SK-N-SH (cell line): ENCODE measurements around the gene MFSD12. TPM values are rescaled to one million over a fixed set of nuclear protein-coding genes. Genes with fewer than 3 reads are reported as not detected.

ENCODE experiments used
- CTCF ChIA-PET: fragments of 300-600, 350-600 bp; formaldehyde crosslinking; extraction: SDS; loops from one replicate; lab custom pipeline; 2021; lab: Yijun Ruan, JAX
- POLR2A ChIA-PET: fragments of 350-600 bp; sonication (Branson Sonifier 250); formaldehyde crosslinking; extraction: SDS; loops from one replicate; lab custom pipeline; 2020; ENCODE audit warnings: antibody characterized with exemption, inconsistent platforms; lab: Yijun Ruan, JAX
- DNase-seq: peaks from one replicate; pipeline ENCODE4 v3.0.0; 2012
- H2AFZ ChIP-seq: fragments of 200-600 bp; sonication (generic); 2 replicates; pipeline ENCODE4 v1.8.1; 2016; ENCODE audit warnings: antibody characterized with exemption, mild to moderate bottlenecking, low read depth
- H3F3A ChIP-seq: fragments of 200-600 bp; sonication (generic); replicated peaks from 2 replicates; pipeline ENCODE3; 2016; ENCODE audit warnings: antibody characterized with exemption, mild to moderate bottlenecking; ENCODE audit not compliant: insufficient read depth
- H3K27ac ChIP-seq, 2 experiments: fragments of 200-500 bp in 1 of 2; fragments of 200-600 bp in 1 of 2; sonication (Bioruptor generic) in 1 of 2; sonication (generic), shearing (Covaris generic) in 1 of 2; 2 replicates each; pipeline versions ENCODE4 v1.5.1 to v1.6.1; 2014 to 2016; ENCODE audit warnings: low read depth in 2 of 2, inconsistent platforms in 1 of 2, low read length in 1 of 2, mild to moderate bottlenecking in 1 of 2, mixed read lengths in 1 of 2
- H3K27me3 ChIP-seq: fragments of 200-600 bp; sonication (generic), shearing (Covaris generic); 2 replicates; pipeline ENCODE4 v1.6.1; 2016; ENCODE audit warnings: mixed run types; ENCODE audit not compliant: insufficient read depth
- H3K36me3 ChIP-seq, 2 experiments: fragments of 200-500 bp in 1 of 2; fragments of 200-600 bp in 1 of 2; sonication (Bioruptor generic) in 1 of 2; sonication (generic) in 1 of 2; replicated peaks in 1 of 2; 2 replicates each; pipeline versions ENCODE3 to v1.5.1; 2014 to 2016; ENCODE audit warnings: low read length in 1 of 2, mild to moderate bottlenecking in 1 of 2; ENCODE audit not compliant: insufficient read depth in 2 of 2, control insufficient read depth in 1 of 2
- H3K4me1 ChIP-seq, 2 experiments: fragments of 200-500 bp in 1 of 2; fragments of 200-600 bp in 1 of 2; sonication (Bioruptor generic) in 1 of 2; sonication (generic), shearing (Covaris generic) in 1 of 2; 2 replicates each; pipeline versions ENCODE4 v1.5.1 to v1.6.1; 2014 to 2016; ENCODE audit warnings: low read depth in 1 of 2, low read length in 1 of 2, mixed run types in 1 of 2; ENCODE audit not compliant: insufficient read depth in 2 of 2, control insufficient read depth in 1 of 2
- H3K4me2 ChIP-seq: fragments of 200-600 bp; sonication (generic), shearing (Covaris generic); 2 replicates; pipeline ENCODE4 v1.6.1; 2017; ENCODE audit warnings: mixed run types
- H3K4me3 ChIP-seq, 2 experiments: fragments of 200-500 bp in 1 of 2; fragments of 200-600 bp in 1 of 2; sonication (Bioruptor generic) in 1 of 2; sonication (generic), shearing (Covaris generic) in 1 of 2; 2 replicates each; pipeline versions ENCODE4 v1.5.1 to v1.8.1; 2014 to 2016; ENCODE audit warnings: low read depth in 2 of 2, inconsistent platforms in 1 of 2, low read length in 1 of 2, mild to moderate bottlenecking in 1 of 2, mixed read lengths in 1 of 2, moderate library complexity in 1 of 2
- H3K79me2 ChIP-seq: fragments of 200-600 bp; sonication (generic); 2 replicates; pipeline ENCODE4 v1.8.1; 2017; ENCODE audit warnings: mild to moderate bottlenecking; ENCODE audit not compliant: insufficient read depth
- H3K9ac ChIP-seq: fragments of 200-600 bp; sonication (generic); 2 replicates; pipeline ENCODE4 v1.6.1; 2017; ENCODE audit warnings: mixed run types
- H3K9me2 ChIP-seq: fragments of 200-600 bp; sonication (generic); 2 replicates; pipeline ENCODE4 v1.6.1; 2017; ENCODE audit warnings: mixed run types
- H3K9me3 ChIP-seq: fragments of 200-600 bp; sonication (generic); 2 replicates; pipeline ENCODE4 v1.6.1; 2017; ENCODE audit warnings: mixed run types, mild to moderate bottlenecking, moderate library complexity
- H4K20me1 ChIP-seq: fragments of 200-600 bp; sonication (generic); 2 replicates; pipeline ENCODE4 v1.6.1; 2017; ENCODE audit warnings: mild to moderate bottlenecking, mixed run types; ENCODE audit not compliant: insufficient read depth
- CHD2 ChIP-seq: fragments of 150-350 bp; IDR thresholded peaks from 2 replicates; pipeline ENCODE4 v1.6.1; 2018; ENCODE audit warnings: low read length; ENCODE audit not compliant: partially characterized antibody
- CTCF ChIP-seq: fragments of 200-600 bp; sonication (generic); IDR thresholded peaks from 2 replicates; pipeline ENCODE4 v1.6.1; 2017; ENCODE audit warnings: antibody characterized with exemption, mild to moderate bottlenecking, moderate library complexity
- EP300 ChIP-seq, 2 experiments: IDR thresholded peaks; 2 replicates each; pipeline versions ENCODE4 v1.4.0 to v1.6.1; 2012; ENCODE audit warnings: borderline replicate concordance in 1 of 2, low read depth in 1 of 2, low read length in 1 of 2
- FOSL2 ChIP-seq: IDR thresholded peaks from 2 replicates; pipeline ENCODE4 v1.4.0; 2012; ENCODE audit warnings: low read depth, mild to moderate bottlenecking, moderate library complexity, borderline replicate concordance
- FOXM1 ChIP-seq: IDR thresholded peaks from 2 replicates; pipeline ENCODE4 v1.4.0; 2012; ENCODE audit warnings: low read depth, mild to moderate bottlenecking
- GABPA ChIP-seq: IDR thresholded peaks from 2 replicates; pipeline ENCODE4 v1.4.0; 2012; ENCODE audit warnings: low read depth, mild to moderate bottlenecking
- JUND ChIP-seq: IDR thresholded peaks from 2 replicates; pipeline ENCODE4 v1.4.0; 2012
- MEF2A ChIP-seq: IDR thresholded peaks from 2 replicates; pipeline ENCODE4 v1.4.0; 2012; ENCODE audit warnings: low read depth, borderline replicate concordance
- MXI1 ChIP-seq: IDR thresholded peaks from 2 replicates; pipeline ENCODE4 v1.6.1; 2012; ENCODE audit warnings: mild to moderate bottlenecking, low read depth, low read length, improper control_type of control experiment
- POLR2AphosphoS5 ChIP-seq: IDR thresholded peaks from 2 replicates; pipeline ENCODE4 v1.6.1; 2012; ENCODE audit warnings: low read depth, low read length
- RAD21 ChIP-seq: IDR thresholded peaks from 2 replicates; pipeline ENCODE4 v1.6.1; 2012; ENCODE audit warnings: mild to moderate bottlenecking, low read length
- REST ChIP-seq: IDR thresholded peaks from 2 replicates; pipeline ENCODE4 v1.6.1; 2012; ENCODE audit warnings: mild to moderate bottlenecking, low read depth, low read length, moderate library complexity
- RXRA ChIP-seq: IDR thresholded peaks from 2 replicates; pipeline ENCODE4 v1.4.0; 2012; ENCODE audit warnings: low read depth, mild to moderate bottlenecking, borderline replicate concordance
- TEAD4 ChIP-seq: IDR thresholded peaks from 2 replicates; pipeline ENCODE4 v1.4.0; 2012; ENCODE audit warnings: mild to moderate bottlenecking, borderline replicate concordance; ENCODE audit not compliant: insufficient read depth
- WGBS: methylation state at CpG from one replicate; pipeline ENCODE4 v1.1.6; 2017; ENCODE audit warnings: low lambda C conversion rate; 5-methylcytosine and 5-hydroxymethylcytosine counted together
- polyA plus RNA-seq, 3 experiments: library from polyadenylated mRNA; depleted of rRNA; stranded (reverse); fragments of >200 nt; gene quantifications; 2 replicates each; pipeline ENCODE4 v1.2.3, GENCODE V29; 2012
- TF ChIP-seq, protein P1 (sequence below): IDR thresholded peaks from 2 replicates; pipeline ENCODE4; 2012
- TF ChIP-seq, protein P2 (sequence below): fragments of 150-350 bp; IDR thresholded peaks from 2 replicates; pipeline ENCODE4 v1.6.1; 2016; ENCODE audit warnings: mild to moderate bottlenecking, low read depth, low read length

Gene MFSD12
- polyA plus RNA-seq, 1 of the 3 experiments (the other 2 are of a cell fraction), result 53.3 TPM

GRCh38 chr19:3534375-3535234 lies 22.8 kb downstream of the MFSD12 start:
- CTCF ChIA-PET, result interaction anchor here (0.9 kb wide), 1 partner anchor 11 kb away, joined by 4 read pairs; no protein-coding TSS in a partner anchor
- peaks cover 0 to 49% of the 10 kb centered on the region in 2 experiments for H3K36me3 ChIP-seq
- H3K27me3 ChIP-seq, result no peaks in the 10 kb centered on the region
- no peaks in the 10 kb centered on the region for H3K9me3 ChIP-seq
- H3K79me2 ChIP-seq, result no peaks in the 10 kb centered on the region
- no peaks in the 10 kb centered on the region; a peak in 1 of 4 replicates for H3K4me1 ChIP-seq
- H3K27ac ChIP-seq, result no peak overlapping the region
- H3K9me2 ChIP-seq, result no peaks in the 10 kb centered on the region
- TF ChIP-seq JUND (no peak), EP300 (IDR thresholded peaks at IDR 0.05; ENCODE audit: borderline replicate concordance in 1 of 2, low read depth in 1 of 2, low read length in 1 of 2) (no peak), FOXM1 (no peak), POLR2AphosphoS5 (no peak), RXRA (no peak), MXI1 (no peak), TEAD4 (no peak), CHD2 (no peak), GABPA (no peak), REST (no peak), CTCF (no peak), RAD21 (no peak), FOSL2 (no peak), MEF2A (no peak)
- TF ChIP-seq, protein P1, sequence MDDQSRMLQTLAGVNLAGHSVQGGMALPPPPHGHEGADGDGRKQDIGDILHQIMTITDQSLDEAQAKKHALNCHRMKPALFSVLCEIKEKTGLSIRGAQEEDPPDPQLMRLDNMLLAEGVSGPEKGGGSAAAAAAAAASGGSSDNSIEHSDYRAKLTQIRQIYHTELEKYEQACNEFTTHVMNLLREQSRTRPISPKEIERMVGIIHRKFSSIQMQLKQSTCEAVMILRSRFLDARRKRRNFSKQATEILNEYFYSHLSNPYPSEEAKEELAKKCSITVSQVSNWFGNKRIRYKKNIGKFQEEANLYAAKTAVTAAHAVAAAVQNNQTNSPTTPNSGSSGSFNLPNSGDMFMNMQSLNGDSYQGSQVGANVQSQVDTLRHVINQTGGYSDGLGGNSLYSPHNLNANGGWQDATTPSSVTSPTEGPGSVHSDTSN, result no peak
- TF ChIP-seq, protein P2, sequence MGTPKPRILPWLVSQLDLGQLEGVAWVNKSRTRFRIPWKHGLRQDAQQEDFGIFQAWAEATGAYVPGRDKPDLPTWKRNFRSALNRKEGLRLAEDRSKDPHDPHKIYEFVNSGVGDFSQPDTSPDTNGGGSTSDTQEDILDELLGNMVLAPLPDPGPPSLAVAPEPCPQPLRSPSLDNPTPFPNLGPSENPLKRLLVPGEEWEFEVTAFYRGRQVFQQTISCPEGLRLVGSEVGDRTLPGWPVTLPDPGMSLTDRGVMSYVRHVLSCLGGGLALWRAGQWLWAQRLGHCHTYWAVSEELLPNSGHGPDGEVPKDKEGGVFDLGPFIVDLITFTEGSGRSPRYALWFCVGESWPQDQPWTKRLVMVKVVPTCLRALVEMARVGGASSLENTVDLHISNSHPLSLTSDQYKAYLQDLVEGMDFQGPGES, result no peak
- H2AFZ ChIP-seq, result no peak overlapping the region
- no peak overlapping the region for H3K9ac ChIP-seq
- no peak for DNase-seq
- H4K20me1 ChIP-seq, result peaks cover 9% of the 10 kb centered on the region
- H3K4me3 ChIP-seq, result no peak overlapping the region
- peaks cover 9% of the 10 kb centered on the region for H3F3A ChIP-seq
- POLR2A ChIA-PET, result no interaction called here
- WGBS, result 94% methylated on average over 12 of the region's 38 CpGs
- H3K4me2 ChIP-seq, result no peak overlapping the region
